Motor neuron (in vitro differentiated cells): ENCODE results near the gene ZNF75A. TPM values are rescaled to one million over a fixed set of nuclear protein-coding genes. Genes with fewer than 3 reads are reported as not detected.

Experiments used
- ATAC-seq, 8 experiments: fragments of 200-7000 bp; cut with Tn5 transposase; replicated peaks in 6 of 8; 2 replicates each; pipeline ENCODE4 v1.8.0; 2021; ENCODE audit warnings: mild to moderate bottlenecking in 8 of 8, moderate library complexity in 8 of 8
- H3K27ac ChIP-seq, 2 donors: fragments of 250-450 bp; sonication (Bioruptor Pico); 2 replicates each; pipeline ENCODE4 v1.9.0; 2021; ENCODE audit warnings: antibody characterized with exemption in 2 of 2, mild to moderate bottlenecking in 2 of 2, moderate library complexity in 1 of 2
- H3K4me1 ChIP-seq, 2 donors: fragments of 250-450 bp; sonication (Bioruptor Pico); replicated peaks in 1 of 2; 2 replicates each; pipeline ENCODE4 v1.6.1; 2021; ENCODE audit warnings: antibody characterized with exemption in 2 of 2, mild to moderate bottlenecking in 2 of 2, moderate library complexity in 1 of 2
- H3K4me3 ChIP-seq, 5 donors: fragments of 250-450 bp; sonication (Bioruptor Pico); 2 replicates each; pipeline ENCODE4 v1.9.0; 2021; ENCODE audit warnings: antibody characterized with exemption in 5 of 5, mild to moderate bottlenecking in 5 of 5, moderate library complexity in 4 of 5
- WGBS, 10 experiments: fragments of 450-650 bp; shearing (Covaris generic); methylation state at CpG; one replicate each; pipeline ENCODE4 v1.0.0; 2022; 5-methylcytosine and 5-hydroxymethylcytosine counted together
- in situ Hi-C, 9 experiments: fragments of 400-800 bp; cut with MboI; loops; one replicate each; pipeline ENCODE4 v1.15.0; 2021; ENCODE audit warnings: low sequenced_read_pairs in 9 of 9, low pct_unique_long_range_greater_than_20kb in 2 of 9; ENCODE audit not compliant: unreplicated experiment in 9 of 9
- total RNA-seq, 8 experiments: library from RNA; unstranded; fragments of 300-600 nt; gene quantifications; 2 replicates each; pipeline versions ENCODE4 v1.2.3 to v1.2.4, GENCODE V29; 2022

Gene ZNF75A
- total RNA-seq, 8 experiments from 2014 or later, result 22.0 to 46.0 (median 37.2) TPM

- H3K4me1 ChIP-seq, result no peaks in the 10 kb centered on the region
- H3K4me3 ChIP-seq, result no peak overlapping the region
- in situ Hi-C loops, result no loop called here
- H3K27ac ChIP-seq, result no peak overlapping the region
- ATAC-seq, result no peak
Measured at GRCh38 chr16:3274947-3275346, 30.4 kb upstream of the ZNF75A start.

GRCh38 chr16:3276679-3277078, 28.6 kb upstream of the ZNF75A start:
- ATAC-seq, result no peak
- in situ Hi-C loops, result no loop called here

DNA sequence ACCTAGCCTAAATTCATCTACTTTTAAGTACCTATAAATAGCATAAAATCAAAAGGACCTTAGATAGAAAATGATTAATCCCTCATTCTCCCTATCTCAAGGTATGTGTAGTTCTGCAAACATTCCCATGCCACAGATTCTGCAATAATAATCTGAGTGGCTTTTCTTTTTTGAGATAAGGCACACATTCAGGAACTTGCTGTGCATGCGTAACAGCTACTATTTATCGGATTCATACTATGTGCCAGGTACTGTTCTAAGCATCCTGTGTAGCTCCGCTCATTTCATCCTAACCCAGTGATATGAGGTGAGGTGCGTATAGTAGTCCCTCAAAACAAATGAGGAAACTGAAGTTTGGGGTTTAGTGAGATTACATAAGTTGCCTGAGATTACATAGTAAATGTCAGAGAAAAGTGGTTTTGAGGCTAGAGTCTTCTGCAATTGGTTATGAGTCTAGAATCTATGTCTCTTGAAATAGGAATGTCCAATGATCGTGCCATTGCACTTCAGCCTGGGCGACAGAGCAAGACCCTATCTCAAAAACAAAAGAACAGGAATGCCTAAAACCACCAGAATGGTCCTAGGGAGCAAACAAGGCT, 24.0 kb upstream of the ZNF75A start:
- Histone ChIP-seq H3K4me1 (peaks cover 5 to 15% of the 10 kb centered on the region in 2 donors), H3K4me3 (no peak overlapping the region), H3K27ac (peak overlapping the region in 1 of 2 donors; percentile 99)
- no peak for ATAC-seq
- in situ Hi-C loops, result no loop called here
- WGBS, 10 experiments, result 92 to 100% (median 100%) methylated on average over 1 to 6 of the region's 6 CpGs; no CpG with 5 or more reads in 1 of the 10 experiments

More at GRCh38 chr16:3276679-3277078, 28.6 kb upstream of the ZNF75A start:
- Histone ChIP-seq H3K27ac (no peak overlapping the region), H3K4me1 (peaks cover 0 to under 1% of the 10 kb centered on the region in 2 donors), H3K4me3 (no peak overlapping the region)
- WGBS, 10 experiments, result 29 to 88% (median 67%) methylated on average over 1 to 5 of the region's 5 CpGs; no CpG with 5 or more reads in 2 of the 10 experiments

- Histone ChIP-seq H3K4me3 (peak overlapping the region; percentile 61 to 92 (median 82)), H3K4me1 (peaks cover 5 to 15% of the 10 kb centered on the region in 2 donors), H3K27ac (peak overlapping the region; percentile 97 to 99)
- in situ Hi-C loops, result no loop called here
- 0 to 81% (median 12%) methylated on average over 3 to 13 of the region's 29 CpGs; no CpG with 5 or more reads in 5 of the 10 experiments for WGBS, 10 experiments
- ATAC-seq, result peak; percentile 31 to 62 (median 54)
Measured at GRCh38 chr16:3282103-3282729, 23.1 kb upstream of the ZNF75A start.

GRCh38 chr16:3282730-3283542, 22.4 kb upstream of the ZNF75A start, which contains the start of gene ZNF263:
Gene ZNF263 (plus strand): TSS chr16:3283491. CDS start chr16:3283819, 328 bp downstream.
- WGBS, 10 experiments, result 0 to 3% (median 0%) methylated on average over 1 to 15 of the region's 72 CpGs; no CpG with 5 or more reads in 4 of the 10 experiments
- in situ Hi-C loops, result no loop called here
- Histone ChIP-seq H3K4me1 (peaks cover 5 to 15% of the 10 kb centered on the region in 2 donors), H3K4me3 (peak within 1 kb of the TSS; percentile 61 to 92 (median 82)), H3K27ac (peak within 1 kb of the TSS; percentile 97 to 99)
- ATAC-seq, result peak; percentile 83 to 90 (median 88)

GRCh38 chr16:3283543-3284447, 21.5 kb upstream of the ZNF75A start:
- in situ Hi-C loops, result no loop called here
- H3K27ac ChIP-seq, result peak overlapping the region; percentile 97 to 99
- ATAC-seq, result peak in 3 of 8 experiments; percentile 3 to 9 (median 3)
- peak overlapping the region; percentile 61 to 92 (median 82) for H3K4me3 ChIP-seq
- 0 to 70% (median 10%) methylated on average over 1 to 18 of the region's 56 CpGs; no CpG with 5 or more reads in 2 of the 10 experiments for WGBS, 10 experiments
- H3K4me1 ChIP-seq, result peaks cover 5 to 15% of the 10 kb centered on the region in 2 donors

GRCh38 chr16:3285131-3285530, 20.2 kb upstream of the ZNF75A start:
- H3K4me1 ChIP-seq, result peaks cover 5 to 15% of the 10 kb centered on the region in 2 donors
- peak overlapping the region in 4 of 5 donors; percentile 62 to 92 (median 84) for H3K4me3 ChIP-seq
- 53 to 81% (median 76%) methylated on average over 2 to 4 of the region's 6 CpGs; no CpG with 5 or more reads in 7 of the 10 experiments for WGBS, 10 experiments
- ATAC-seq, result no peak
- H3K27ac ChIP-seq, result no peak overlapping the region
- in situ Hi-C loops, result no loop called here

DNA sequence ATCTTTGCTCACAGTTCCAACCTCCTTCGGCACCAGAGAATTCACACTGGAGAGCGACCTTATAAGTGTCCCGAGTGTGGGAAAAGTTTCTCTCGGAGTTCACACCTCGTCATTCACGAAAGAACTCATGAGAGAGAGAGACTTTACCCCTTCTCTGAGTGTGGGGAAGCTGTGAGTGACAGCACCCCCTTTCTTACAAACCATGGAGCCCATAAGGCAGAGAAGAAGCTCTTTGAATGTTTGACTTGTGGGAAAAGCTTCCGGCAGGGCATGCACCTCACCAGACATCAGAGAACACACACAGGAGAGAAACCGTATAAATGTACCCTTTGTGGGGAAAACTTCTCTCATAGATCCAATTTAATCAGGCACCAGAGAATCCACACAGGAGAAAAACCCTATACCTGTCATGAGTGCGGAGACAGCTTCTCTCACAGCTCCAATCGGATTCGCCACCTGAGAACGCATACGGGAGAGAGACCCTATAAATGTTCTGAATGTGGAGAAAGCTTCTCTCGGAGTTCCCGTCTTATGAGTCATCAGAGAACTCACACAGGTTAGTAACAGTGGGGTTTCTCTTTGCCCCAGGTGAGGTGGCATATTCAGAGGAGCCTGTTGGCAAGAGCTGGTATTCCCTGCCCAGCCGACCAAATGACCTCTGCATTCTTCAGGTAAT, 15.2 kb upstream of the ZNF75A start:
- Histone ChIP-seq H3K4me3 (no peak overlapping the region), H3K27ac (no peak overlapping the region), H3K4me1 (peaks cover under 1 to 3% of the 10 kb centered on the region in 2 donors)
- 91 to 100% (median 100%) methylated on average over 2 to 11 of the region's 16 CpGs; no CpG with 5 or more reads in 3 of the 10 experiments for WGBS, 10 experiments
- in situ Hi-C loops, result no loop called here
- no peak for ATAC-seq

GRCh38 chr16:3292604-3293003, 12.7 kb upstream of the ZNF75A start:
- Histone ChIP-seq H3K27ac (no peak overlapping the region), H3K4me1 (no peaks in the 10 kb centered on the region), H3K4me3 (no peak overlapping the region)
- 93 to 100% (median 100%) methylated on average over 1 to 3 of the region's 3 CpGs; no CpG with 5 or more reads in 2 of the 10 experiments for WGBS, 10 experiments
- ATAC-seq, result no peak
- in situ Hi-C loops, result no loop called here

DNA sequence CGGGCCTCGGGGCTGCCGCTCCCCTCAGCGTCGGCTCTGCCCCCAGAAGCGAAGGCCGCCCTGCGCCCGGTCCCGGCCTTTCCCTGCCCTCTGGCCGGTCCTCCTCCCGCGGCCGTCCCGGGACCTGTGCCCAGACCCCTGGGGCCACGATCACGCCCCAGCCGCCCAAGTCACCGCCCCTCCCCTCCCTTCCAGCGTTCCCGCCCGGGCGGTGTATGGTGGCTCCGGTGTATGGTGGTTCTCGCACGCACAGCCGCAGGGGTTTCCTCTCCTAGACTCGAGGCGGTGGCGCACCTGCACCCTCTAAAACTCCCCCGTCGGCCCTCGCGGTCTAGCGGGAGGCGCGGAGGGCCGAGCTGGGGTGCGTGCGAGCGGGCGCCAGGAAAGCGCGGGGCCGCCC, 10.1 kb upstream of the ZNF75A start:
- in situ Hi-C loops, result no loop called here
- Histone ChIP-seq H3K4me1 (no peaks in the 10 kb centered on the region), H3K27ac (no peak overlapping the region), H3K4me3 (no peak overlapping the region)
- no peak for ATAC-seq
- 100% methylated on average over 17 of the region's 45 CpGs; no CpG with 5 or more reads in 9 of the 10 experiments for WGBS, 10 experiments

GRCh38 chr16:3295783-3296182, 9.5 kb upstream of the ZNF75A start:
- no peak overlapping the region for H3K4me3 ChIP-seq
- in situ Hi-C loops, result no loop called here
- no peaks in the 10 kb centered on the region for H3K4me1 ChIP-seq
- no peak overlapping the region for H3K27ac ChIP-seq
- ATAC-seq, result no peak
- WGBS, 10 experiments, result 40 to 100% (median 97%) methylated on average over 1 to 10 of the region's 13 CpGs; no CpG with 5 or more reads in 4 of the 10 experiments

- H3K4me3 ChIP-seq, result peak overlapping the region; percentile 63 to 97 (median 83)
- peak overlapping the region in 1 of 2 donors; percentile 98 for H3K27ac ChIP-seq
- in situ Hi-C loops, result no loop called here
- no peak for ATAC-seq
- WGBS, 10 experiments, result 57 to 100% (median 79%) methylated on average over 2 to 4 of the region's 4 CpGs; no CpG with 5 or more reads in 2 of the 10 experiments
- H3K4me1 ChIP-seq, result peaks cover 3 to 8% of the 10 kb centered on the region in 2 donors
Measured at GRCh38 chr16:3304370-3304769, 927 bp upstream of the ZNF75A start.
